ENCODE measurements around the gene RELN. TPM values are rescaled to one million over a fixed set of nuclear protein-coding genes. Genes with fewer than 3 reads are reported as not detected.

RELN gene
- total RNA-seq, 4 donors from 2014 or later: 2.2 to 8.6 (median 3.5) TPM

DNA sequence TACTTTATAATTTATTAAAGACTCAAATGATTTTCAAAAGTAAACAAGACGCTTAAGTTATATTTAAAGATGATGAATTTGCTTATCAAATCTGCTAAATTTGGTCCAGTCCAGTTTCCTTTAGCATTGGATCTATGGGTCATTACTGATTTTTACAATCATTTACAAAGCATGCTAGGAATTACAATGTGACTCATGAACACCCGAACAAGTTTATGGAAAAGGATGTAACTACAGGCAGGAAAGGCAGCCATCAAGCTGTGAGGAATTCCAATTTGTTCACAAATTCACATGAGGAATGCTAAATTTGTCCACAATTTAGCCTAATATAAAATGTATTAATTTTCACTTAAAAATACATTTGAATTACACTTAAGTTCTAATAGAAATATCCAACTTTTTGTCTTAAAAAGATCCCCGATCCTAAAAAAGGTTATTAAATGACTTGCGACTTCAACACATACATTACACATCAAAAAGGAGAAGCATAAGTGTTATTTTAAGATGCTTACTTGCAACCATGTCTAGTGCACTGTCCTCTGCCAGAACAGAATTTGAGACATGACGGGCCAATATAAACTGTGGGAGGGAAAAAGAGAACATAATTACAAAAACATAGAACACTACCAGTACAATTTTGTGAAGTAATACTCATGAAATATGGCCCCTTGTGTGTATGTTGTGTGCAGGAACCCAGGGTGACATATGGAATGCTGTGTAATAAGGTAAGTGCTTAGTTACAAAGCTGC is 349.3 kb downstream of the RELN start:
- H3K9me3 ChIP-seq: peaks cover 0 to 10% (median 0%) of the 10 kb centered on the region in 3 donors
- ATAC-seq: no peak
- H3K27me3 ChIP-seq: no peaks in the 10 kb centered on the region
- H3K4me1 ChIP-seq: no peaks in the 10 kb centered on the region
- no peak for TF ChIP-seq EP300 (IDR thresholded peaks at IDR 0.05)
- TF ChIP-seq, protein P1, sequence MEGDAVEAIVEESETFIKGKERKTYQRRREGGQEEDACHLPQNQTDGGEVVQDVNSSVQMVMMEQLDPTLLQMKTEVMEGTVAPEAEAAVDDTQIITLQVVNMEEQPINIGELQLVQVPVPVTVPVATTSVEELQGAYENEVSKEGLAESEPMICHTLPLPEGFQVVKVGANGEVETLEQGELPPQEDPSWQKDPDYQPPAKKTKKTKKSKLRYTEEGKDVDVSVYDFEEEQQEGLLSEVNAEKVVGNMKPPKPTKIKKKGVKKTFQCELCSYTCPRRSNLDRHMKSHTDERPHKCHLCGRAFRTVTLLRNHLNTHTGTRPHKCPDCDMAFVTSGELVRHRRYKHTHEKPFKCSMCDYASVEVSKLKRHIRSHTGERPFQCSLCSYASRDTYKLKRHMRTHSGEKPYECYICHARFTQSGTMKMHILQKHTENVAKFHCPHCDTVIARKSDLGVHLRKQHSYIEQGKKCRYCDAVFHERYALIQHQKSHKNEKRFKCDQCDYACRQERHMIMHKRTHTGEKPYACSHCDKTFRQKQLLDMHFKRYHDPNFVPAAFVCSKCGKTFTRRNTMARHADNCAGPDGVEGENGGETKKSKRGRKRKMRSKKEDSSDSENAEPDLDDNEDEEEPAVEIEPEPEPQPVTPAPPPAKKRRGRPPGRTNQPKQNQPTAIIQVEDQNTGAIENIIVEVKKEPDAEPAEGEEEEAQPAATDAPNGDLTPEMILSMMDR (IDR thresholded peaks at IDR 0.05): no peak
- TF ChIP-seq POLR2A (IDR thresholded peaks at IDR 0.05): no peak
- TF ChIP-seq POLR2AphosphoS5 (IDR thresholded peaks at IDR 0.05): no peak
- 60 to 68% methylated on average over 5 of the region's 5 CpGs for WGBS, 2 donors (ENCODE audit: low coverage in 1 of 2)
- no peaks in the 10 kb centered on the region for H3K36me3 ChIP-seq
- H3K4me3 ChIP-seq: no peak overlapping the region
- H3K27ac ChIP-seq: no peak overlapping the region

DNA sequence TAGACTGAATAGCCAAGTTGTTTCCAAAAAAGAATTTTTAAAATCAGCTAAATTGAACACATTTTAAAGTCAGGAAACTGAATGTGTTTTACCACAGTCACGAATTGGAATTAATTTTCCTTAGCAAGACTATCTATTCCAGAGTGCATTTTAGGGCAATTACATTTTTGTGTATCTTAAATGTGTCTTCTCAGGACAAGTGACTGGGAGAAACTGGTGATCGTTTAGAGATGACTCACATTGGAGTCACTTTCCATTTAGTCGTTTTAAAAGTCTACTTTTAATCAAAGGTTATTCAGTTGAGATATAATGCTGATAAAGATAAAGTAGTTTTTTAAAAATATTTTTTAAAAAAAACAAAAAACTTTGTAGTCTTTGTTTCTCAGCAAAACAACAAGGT is 351.7 kb downstream of the RELN start:
- 59 to 60% methylated on average over 3 of the region's 3 CpGs for WGBS, 2 donors (ENCODE audit: low coverage in 1 of 2)
- ATAC-seq: no peak

DNA sequence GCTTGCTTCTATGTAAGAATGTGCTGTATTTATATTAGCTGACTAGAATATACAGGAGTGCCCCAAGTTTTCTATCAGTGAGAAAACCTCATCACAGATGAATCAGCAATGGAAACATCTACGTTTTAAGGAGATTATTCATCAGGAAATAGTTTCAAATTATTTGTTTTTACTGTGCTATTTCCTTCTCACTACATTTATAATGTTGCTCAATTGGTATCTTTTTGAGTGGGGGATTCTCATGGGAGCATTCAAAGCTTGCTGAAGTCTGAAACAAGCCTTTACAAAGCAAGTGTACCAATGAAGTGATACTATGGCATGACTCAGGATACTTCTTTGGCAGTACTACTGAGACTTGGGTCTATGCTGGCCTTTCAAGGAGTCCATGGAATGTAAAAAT is 352.4 kb downstream of the RELN start:
- Histone ChIP-seq H3K9me3 (no peaks in the 10 kb centered on the region), H3K27ac (no peak overlapping the region), H3K27me3 (no peaks in the 10 kb centered on the region), H3K4me1 (no peaks in the 10 kb centered on the region), H3K4me3 (no peak overlapping the region), H3K36me3 (no peaks in the 10 kb centered on the region)
- ATAC-seq: no peak
- 20 to 27% methylated on average over 1 of the region's 1 CpG for WGBS, 2 donors (ENCODE audit: low coverage in 1 of 2)
- TF ChIP-seq, protein P1 (IDR thresholded peaks at IDR 0.05): no peak
- TF ChIP-seq EP300 (IDR thresholded peaks at IDR 0.05) (no peak), POLR2AphosphoS5 (IDR thresholded peaks at IDR 0.05) (no peak), POLR2A (IDR thresholded peaks at IDR 0.05) (no peak)

More for the DNA sequence above, 351.7 kb downstream of the RELN start:
- Histone ChIP-seq H3K4me1 (no peaks in the 10 kb centered on the region), H3K4me3 (no peak overlapping the region), H3K27ac (no peak overlapping the region), H3K27me3 (no peaks in the 10 kb centered on the region), H3K36me3 (no peaks in the 10 kb centered on the region), H3K9me3 (no peaks in the 10 kb centered on the region)
- TF ChIP-seq POLR2AphosphoS5 (IDR thresholded peaks at IDR 0.05) (no peak), EP300 (IDR thresholded peaks at IDR 0.05) (no peak), POLR2A (IDR thresholded peaks at IDR 0.05) (no peak)
- TF ChIP-seq, protein P1 (IDR thresholded peaks at IDR 0.05): no peak

DNA sequence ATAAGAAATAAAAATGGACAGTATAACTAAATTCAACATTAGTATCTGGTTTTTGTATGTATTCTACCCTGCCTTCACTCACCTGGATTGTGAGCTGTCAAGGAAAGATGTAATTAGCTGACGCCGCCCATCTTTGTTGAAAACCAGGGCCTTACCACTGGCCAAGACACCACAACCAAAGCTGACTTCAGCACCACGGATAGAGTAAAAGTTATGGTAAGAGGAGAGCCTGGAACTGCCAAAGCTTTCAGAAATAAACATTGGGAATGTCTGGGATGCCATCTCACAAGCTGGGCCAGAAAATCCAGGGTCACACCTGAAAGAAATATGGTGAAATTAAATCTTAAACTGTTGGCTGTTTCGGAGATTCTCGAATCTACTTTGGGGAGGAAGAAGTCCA is 353.3 kb downstream of the RELN start:
- H3K4me1 ChIP-seq: no peaks in the 10 kb centered on the region
- ATAC-seq: no peak
- H3K36me3 ChIP-seq: no peaks in the 10 kb centered on the region
- H3K4me3 ChIP-seq: no peak overlapping the region
- TF ChIP-seq EP300 (IDR thresholded peaks at IDR 0.05) (no peak), POLR2A (IDR thresholded peaks at IDR 0.05) (no peak), POLR2AphosphoS5 (IDR thresholded peaks at IDR 0.05) (no peak)
- TF ChIP-seq, protein P1 (IDR thresholded peaks at IDR 0.05): no peak
- 62 to 76% methylated on average over 2 to 5 of the region's 5 CpGs for WGBS, 2 donors (ENCODE audit: low coverage in 1 of 2)
- H3K9me3 ChIP-seq: no peaks in the 10 kb centered on the region
- H3K27ac ChIP-seq: no peak overlapping the region
- no peaks in the 10 kb centered on the region for H3K27me3 ChIP-seq

DNA sequence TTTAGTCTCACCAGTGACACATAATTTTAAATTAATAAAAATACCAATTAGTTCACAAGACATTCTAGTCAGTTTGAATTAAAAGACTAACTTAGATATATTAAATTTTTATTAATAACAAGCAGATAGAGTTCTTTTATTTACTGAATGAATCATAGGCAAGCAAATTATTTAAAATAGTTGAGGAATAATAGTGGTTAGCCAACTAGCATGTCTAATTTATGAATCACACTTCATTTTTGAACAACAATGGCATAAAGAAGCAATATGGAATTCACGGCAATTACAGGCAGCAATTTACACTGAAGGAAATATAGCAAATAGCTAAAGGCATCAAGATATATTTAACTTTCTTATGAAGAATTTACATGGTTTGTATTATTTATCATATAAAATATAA is 356.5 kb downstream of the RELN start:
- TF ChIP-seq, protein P1 (IDR thresholded peaks at IDR 0.05): no peak
- no peak for TF ChIP-seq POLR2AphosphoS5 (IDR thresholded peaks at IDR 0.05)
- no peak for TF ChIP-seq POLR2A (IDR thresholded peaks at IDR 0.05)
- TF ChIP-seq EP300 (IDR thresholded peaks at IDR 0.05): no peak

More for the DNA sequence above, 356.5 kb downstream of the RELN start:
- Histone ChIP-seq H3K4me3 (no peak overlapping the region), H3K9me3 (no peaks in the 10 kb centered on the region), H3K36me3 (no peaks in the 10 kb centered on the region), H3K27ac (no peak overlapping the region), H3K4me1 (no peaks in the 10 kb centered on the region), H3K27me3 (no peaks in the 10 kb centered on the region)
- ATAC-seq: no peak
- 63 to 76% methylated on average over 1 of the region's 1 CpG for WGBS, 2 donors (ENCODE audit: low coverage in 1 of 2)

All from gastroesophageal sphincter (tissue), 4 donors.